Adrenal gland (tissue), 12 donors: ENCODE data around the gene NCLN. TPM values are rescaled to one million over a fixed set of nuclear protein-coding genes. Genes with fewer than 3 reads are reported as not detected.
"Not testable (repeated sequence)": the region's sequence is repeated elsewhere in the genome, so short reads cannot be mapped to it uniquely, and the experiment has no call there.

Experiments
- DNase-seq, 7 donors: peaks; one replicate each; pipeline ENCODE4 v3.0.0-alpha.2; 2019 to 2020
- H3K27ac ChIP-seq, 5 donors: fragments of 200-600 bp; sonication (generic) in 4 of 5; 1 replicate in 3 of 5; 2 replicates in 2 of 5; pipeline versions ENCODE4 v1.5.1 to v1.8.0; 2016 to 2020; ENCODE audit warnings: mild to moderate bottlenecking in 1 of 5
- H3K27me3 ChIP-seq: fragments of 200-600 bp; 2 replicates; pipeline ENCODE4 v1.8.0; 2021
- H3K36me3 ChIP-seq, 2 donors: fragments of 200-600 bp; replicated peaks in 1 of 2; 1 replicate in 1 of 2; 2 replicates in 1 of 2; pipeline versions ENCODE4 v1.5.1 to v1.8.0; 2018 to 2022
- H3K4me1 ChIP-seq, 2 donors: fragments of 200-600 bp; replicated peaks in 1 of 2; 1 replicate in 1 of 2; 2 replicates in 1 of 2; pipeline versions ENCODE4 v1.5.1 to v1.8.0; 2018 to 2021
- H3K4me3 ChIP-seq, 4 donors: fragments of 200-600 bp; sonication (generic) in 3 of 4; one replicate each; pipeline ENCODE4 v1.5.1; 2016 to 2018
- H3K9me3 ChIP-seq, 3 donors: fragments of 200-600 bp; sonication (generic) in 1 of 3; replicated peaks in 1 of 3; 1 replicate in 2 of 3; 2 replicates in 1 of 3; pipeline versions ENCODE4 v1.5.1 to v1.8.0; 2016 to 2021
- CTCF ChIP-seq, 6 experiments: fragments of 450-650 bp in 4 of 6; fragments of 200-600 bp in 2 of 6; sonication (generic) in 1 of 6; IDR thresholded peaks; 1 replicate in 5 of 6; 2 replicates in 1 of 6; pipeline versions ENCODE4 v1.5.1 to v1.8.0; 2016 to 2021; ENCODE audit warnings: antibody characterized with exemption in 6 of 6, mild to moderate bottlenecking in 2 of 6, moderate library complexity in 1 of 6
- POLR2A ChIP-seq, 2 donors: fragments of 450-650 bp; IDR thresholded peaks; one replicate each; pipeline ENCODE4 v1.6.1; 2017; ENCODE audit warnings: antibody characterized with exemption in 2 of 2, mild to moderate bottlenecking in 2 of 2, moderate library complexity in 1 of 2
- WGBS, 4 donors: extraction: QIAGEN DNeasy Blood & Tissue Kit in 2 of 4; methylation state at CpG; one replicate each; pipeline versions ENCODE4 v1.1.5 to v1.1.7; 2013 to 2017; 5-methylcytosine and 5-hydroxymethylcytosine counted together
- intact Hi-C, 2 donors: fragments of 100-400 bp; cut with DNase I; formaldehyde crosslinking; loops; one replicate each; pipeline versions ENCODE4 v1.14.1 to v1.15.0; 2022 to 2023
- polyA plus RNA-seq, 3 donors: library from polyadenylated mRNA; stranded (reverse); fragments of 200-250 nt in 2 of 3; fragments of 350-450 nt in 1 of 3; fragmentation: Illumina TruSeq in 1 of 3; extraction: RNeasy Lipid Tissue Mini Kit (QIAGEN cat#74804) in 1 of 3; gene quantifications; one replicate each; pipeline ENCODE4 v1.2.3, GENCODE V29; 2013 to 2014
- total RNA-seq, 9 donors: library from RNA; depleted of rRNA in 4 of 9; stranded (reverse); fragments of >200 nt in 4 of 9; fragments of 120-200 nt in 1 of 9; fragmentation: NEBNext Ultra II Directional in 1 of 9; extraction: Animal tissue kit (Norgen Biotek cat#: 25700) in 1 of 9; gene quantifications; one replicate each; pipeline versions ENCODE4 v1.1.0 to v1.2.4, GENCODE V29; 2013 to 2023
- donor health status: healthy with polysubstance abuse.
- donor health status: Bipolar disorder and iron deficiency.
- donor health status: DM: yes; HTN: yes; CAD: no.
- donor health status: DM: no; HTN: no; CAD: no.
- donor health status: DM: no; HTN: no; CAD: no.
- donor health status: DM: yes; HTN: yes; CAD: no.

Gene NCLN
- total and polyA plus RNA-seq, 12 donors = 51.5 to 193 (median 94.0) TPM

DNA sequence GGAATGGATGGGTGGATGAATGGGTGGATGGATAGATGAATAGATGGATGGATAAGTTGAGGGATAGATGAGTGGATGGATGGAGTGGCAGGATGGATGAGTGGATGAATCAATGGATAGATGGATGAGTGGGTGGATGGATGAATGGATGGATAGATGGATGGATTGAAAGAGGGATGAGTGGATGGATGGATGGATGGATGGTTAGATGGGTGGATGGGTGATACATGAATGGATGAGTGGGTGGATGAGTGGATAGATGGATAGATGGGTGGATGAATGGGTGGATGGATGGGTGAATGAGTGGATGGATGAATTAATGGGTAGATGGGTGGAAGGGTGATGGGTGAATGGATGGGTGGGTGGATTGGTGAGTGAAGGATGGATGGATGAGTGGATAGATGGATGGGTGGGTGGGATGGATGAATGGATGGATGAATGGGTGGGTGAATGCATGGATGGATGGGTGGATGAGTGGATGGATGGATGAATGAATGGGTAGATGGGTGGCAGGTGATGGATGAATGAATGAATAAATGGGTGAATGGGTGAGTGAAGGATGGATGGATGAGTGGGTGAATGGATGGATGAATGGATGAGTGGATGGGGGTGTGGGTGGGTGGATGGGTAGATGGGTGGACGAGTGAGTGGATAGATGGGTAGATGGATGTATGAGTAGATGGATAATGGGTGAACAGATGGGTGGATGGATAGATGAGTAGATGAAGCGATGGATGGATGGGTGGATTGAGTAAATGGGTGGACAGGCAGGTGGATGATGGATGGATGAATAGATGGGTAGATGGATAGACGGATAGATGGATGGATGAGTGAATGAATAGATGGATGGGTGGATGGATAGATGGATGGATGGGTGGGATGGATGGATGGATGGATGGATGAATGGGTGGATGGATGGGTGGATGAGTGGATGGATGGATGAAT is 32.2 kb upstream of the NCLN start:
- TF ChIP-seq CTCF (IDR thresholded peaks at IDR 0.05) = no peak
- no peak for TF ChIP-seq POLR2A (IDR thresholded peaks at IDR 0.05)
- Histone ChIP-seq H3K27ac (no peak overlapping the region), H3K4me1 (peaks cover 0 to 8% of the 10 kb centered on the region in 2 donors), H3K36me3 (no peaks in the 10 kb centered on the region), H3K4me3 (no peak overlapping the region), H3K27me3 (no peaks in the 10 kb centered on the region), H3K9me3 (no peaks in the 10 kb centered on the region)
- WGBS, 4 donors = 86 to 92% (median 89%) methylated on average over 3 of the region's 3 CpGs
- DNase-seq = no peak
- intact Hi-C loops = no loop called here

DNA sequence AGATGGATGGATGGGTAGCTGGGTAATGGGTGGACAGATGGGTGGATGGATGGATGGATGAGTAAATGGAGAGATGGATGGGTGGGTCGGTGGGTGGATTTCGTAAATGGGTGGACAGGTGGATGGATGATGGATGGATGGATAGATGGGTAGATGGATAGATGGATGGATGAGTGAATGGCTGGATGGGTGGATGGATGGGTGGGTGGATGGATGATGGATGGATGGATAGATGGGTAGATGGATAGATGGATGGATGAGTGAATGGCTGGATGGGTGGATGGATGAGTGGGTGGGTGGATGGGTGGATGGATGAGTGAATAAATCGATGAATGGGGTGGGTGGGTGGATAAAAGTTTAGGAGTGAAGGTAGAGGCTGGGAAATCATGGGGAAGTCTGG is 31.3 kb upstream of the NCLN start:
- H3K27ac ChIP-seq = peak overlapping the region in 2 of 5 donors; percentile 69 to 90
- intact Hi-C loops = not testable (repeated sequence)

GRCh38 chr19:3154957-3155736 is 30.6 kb upstream of the NCLN start:
- Histone ChIP-seq H3K4me1 (peaks cover 0 to 8% of the 10 kb centered on the region in 2 donors), H3K27me3 (no peaks in the 10 kb centered on the region), H3K27ac (peak overlapping the region in 2 of 5 donors; percentile 69 to 90), H3K4me3 (no peak overlapping the region), H3K36me3 (no peaks in the 10 kb centered on the region), H3K9me3 (no peaks in the 10 kb centered on the region)
- TF ChIP-seq CTCF (IDR thresholded peaks at IDR 0.05) = no peak
- no peak for TF ChIP-seq POLR2A (IDR thresholded peaks at IDR 0.05)
- intact Hi-C loops = no loop called here
- DNase-seq = peak; percentile 77 to 94 (median 94)
- WGBS, 4 donors = 47 to 73% (median 53%) methylated on average over 13 to 21 of the region's 21 CpGs

More for the DNA sequence above, 31.3 kb upstream of the NCLN start:
- 91 to 94% (median 92%) methylated on average over 3 of the region's 3 CpGs for WGBS, 4 donors
- H3K4me3 ChIP-seq, DNase-seq, H3K4me1 ChIP-seq, H3K27me3 ChIP-seq, H3K36me3 ChIP-seq, H3K9me3 ChIP-seq: not testable (repeated sequence)

- H3K4me1 ChIP-seq = peaks cover 0 to 8% of the 10 kb centered on the region in 2 donors
- intact Hi-C loops = no loop called here
- no peak for DNase-seq
- 80 to 90% (median 85%) methylated on average over 17 to 23 of the region's 23 CpGs for WGBS, 4 donors
- no peak for TF ChIP-seq POLR2A (IDR thresholded peaks at IDR 0.05)
- H3K27ac ChIP-seq = no peak overlapping the region
- H3K36me3 ChIP-seq = no peaks in the 10 kb centered on the region
- no peaks in the 10 kb centered on the region for H3K27me3 ChIP-seq
- H3K9me3 ChIP-seq = no peaks in the 10 kb centered on the region
- H3K4me3 ChIP-seq = no peak overlapping the region
Observed at GRCh38 chr19:3157096-3157845, 28.5 kb upstream of the NCLN start.
